ENCODE data around the gene TMEM19. TPM values are rescaled to one million over a fixed set of nuclear protein-coding genes. Genes with fewer than 3 reads are reported as not detected.

TMEM19 gene
- total RNA-seq, 6 donors from 2014 or later: 9.4 to 35.4 (median 20.5) TPM

DNA sequence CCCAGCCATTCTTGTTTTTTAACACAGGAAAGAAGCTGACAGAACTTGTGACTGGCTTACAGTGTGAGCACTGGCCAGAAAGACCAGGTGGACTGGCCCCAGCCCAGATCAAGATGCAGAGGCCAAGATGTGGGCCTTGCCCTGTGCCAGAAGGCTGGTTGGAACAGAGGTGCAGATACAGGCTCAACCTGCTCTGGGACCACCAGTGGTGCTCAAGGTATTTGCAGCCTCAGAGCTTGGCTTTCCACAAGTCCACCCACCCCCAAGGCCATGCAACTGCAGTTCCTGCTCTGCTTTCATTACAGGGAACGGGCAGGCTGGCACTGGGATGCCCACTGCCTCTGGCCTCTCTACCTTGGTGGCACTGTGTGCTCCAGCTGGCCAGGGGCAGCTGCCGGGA, 45.6 kb upstream of the TMEM19 start:
- no peak overlapping the region for H3K27ac ChIP-seq
- no peaks in the 10 kb centered on the region for H3K4me1 ChIP-seq
- H3K4me3 ChIP-seq: no peak overlapping the region
- no peak for DNase-seq
- H3K27me3 ChIP-seq: no peaks in the 10 kb centered on the region
- H3K36me3 ChIP-seq: peaks cover 9 to 87% (median 62%) of the 10 kb centered on the region in 4 donors
- no peaks in the 10 kb centered on the region for H3K9me3 ChIP-seq
- no peak for ATAC-seq (ENCODE audit: low FRiP score in 2 of 2)
- TF ChIP-seq POLR2A (IDR thresholded peaks at IDR 0.05): no peak
- no peak for TF ChIP-seq EP300 (IDR thresholded peaks at IDR 0.05)
- TF ChIP-seq CTCF (IDR thresholded peaks at IDR 0.05): no peak
- no peak for TF ChIP-seq POLR2AphosphoS5 (IDR thresholded peaks at IDR 0.05)
- 100% methylated on average over 2 of the region's 2 CpGs for WGBS, 2 donors

- DNase-seq (no peak), ATAC-seq (ENCODE audit: low FRiP score in 2 of 2) (no peak)
- H3K4me3 ChIP-seq: no peak overlapping the region
- WGBS, 2 donors: 75 to 89% methylated on average over 2 of the region's 2 CpGs
- H3K4me1 ChIP-seq: no peaks in the 10 kb centered on the region
- no peaks in the 10 kb centered on the region for H3K9me3 ChIP-seq
- H3K36me3 ChIP-seq: peaks cover 3 to 87% (median 52%) of the 10 kb centered on the region in 4 donors
- no peak overlapping the region for H3K27ac ChIP-seq
- no peaks in the 10 kb centered on the region for H3K27me3 ChIP-seq
- TF ChIP-seq CTCF (IDR thresholded peaks at IDR 0.05): no peak
- no peak for TF ChIP-seq EP300 (IDR thresholded peaks at IDR 0.05)
- no peak for TF ChIP-seq POLR2AphosphoS5 (IDR thresholded peaks at IDR 0.05)
- no peak for TF ChIP-seq POLR2A (IDR thresholded peaks at IDR 0.05)
These were observed 44.5 kb upstream of the TMEM19 start for GRCh38 chr12:71641390-71641789.

DNA sequence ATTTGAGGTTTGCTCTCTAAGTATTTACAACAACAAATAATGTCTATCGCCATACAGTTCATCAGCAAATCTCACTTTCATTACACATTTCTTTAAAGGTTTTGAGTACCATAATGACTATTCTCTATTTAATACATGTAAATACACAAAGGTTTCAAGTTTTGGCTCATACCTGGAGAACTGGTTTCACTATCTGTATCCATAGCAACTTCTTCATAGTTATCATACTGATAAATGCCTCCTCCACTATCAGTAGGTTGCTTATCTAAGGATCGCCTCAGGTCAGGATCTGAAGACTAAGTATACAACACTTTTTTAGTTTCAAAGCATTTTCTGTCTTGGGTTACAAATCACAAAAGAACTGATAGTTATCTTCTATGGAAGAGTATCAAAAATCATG, 43.6 kb upstream of the TMEM19 start:
- H3K36me3 ChIP-seq: peaks cover 3 to 91% (median 49%) of the 10 kb centered on the region in 4 donors
- H3K4me3 ChIP-seq: no peak overlapping the region
- no peak for TF ChIP-seq POLR2A (IDR thresholded peaks at IDR 0.05)
- no peak for TF ChIP-seq CTCF (IDR thresholded peaks at IDR 0.05)
- no peak for TF ChIP-seq EP300 (IDR thresholded peaks at IDR 0.05)
- no peak for TF ChIP-seq POLR2AphosphoS5 (IDR thresholded peaks at IDR 0.05)
- DNase-seq: no peak
- 88 to 90% methylated on average over 2 of the region's 2 CpGs for WGBS, 2 donors
- no peaks in the 10 kb centered on the region for H3K27me3 ChIP-seq
- no peaks in the 10 kb centered on the region for H3K9me3 ChIP-seq
- H3K4me1 ChIP-seq: no peaks in the 10 kb centered on the region
- ATAC-seq (ENCODE audit: low FRiP score in 2 of 2): no peak
- no peak overlapping the region for H3K27ac ChIP-seq

- WGBS, 2 donors: 64 to 75% methylated on average over 3 of the region's 3 CpGs
- ATAC-seq (ENCODE audit: low FRiP score in 2 of 2) (peak in 1 of 2 donors; percentile 62), DNase-seq (no peak)
- no peaks in the 10 kb centered on the region for H3K27me3 ChIP-seq
- peaks cover 0 to 6% (median 4%) of the 10 kb centered on the region in 4 donors for H3K4me1 ChIP-seq
- no peak for TF ChIP-seq POLR2A (IDR thresholded peaks at IDR 0.05)
- no peak for TF ChIP-seq EP300 (IDR thresholded peaks at IDR 0.05)
- no peak for TF ChIP-seq CTCF (IDR thresholded peaks at IDR 0.05)
- TF ChIP-seq POLR2AphosphoS5 (IDR thresholded peaks at IDR 0.05): no peak
- H3K4me3 ChIP-seq: no peak overlapping the region
- peak overlapping the region in 2 of 4 donors; percentile 1 to 27 for H3K27ac ChIP-seq
- no peaks in the 10 kb centered on the region for H3K9me3 ChIP-seq
- H3K36me3 ChIP-seq: peaks cover 3 to 94% (median 36%) of the 10 kb centered on the region in 4 donors
These were observed 40.6 kb upstream of the TMEM19 start for GRCh38 chr12:71645268-71645667.

GRCh38 chr12:71646512-71646911, 39.4 kb upstream of the TMEM19 start:
- WGBS, 2 donors: 97 to 99% methylated on average over 3 of the region's 3 CpGs

More at GRCh38 chr12:71646512-71646911, 39.4 kb upstream of the TMEM19 start:
- no peak for DNase-seq
- Histone ChIP-seq H3K27me3 (no peaks in the 10 kb centered on the region), H3K9me3 (no peaks in the 10 kb centered on the region), H3K4me1 (peaks cover 0 to 11% (median 5%) of the 10 kb centered on the region in 4 donors), H3K27ac (no peak overlapping the region), H3K4me3 (no peak overlapping the region), H3K36me3 (peaks cover 0 to 83% (median 28%) of the 10 kb centered on the region in 4 donors)
- no peak for TF ChIP-seq EP300 (IDR thresholded peaks at IDR 0.05)
- no peak for TF ChIP-seq POLR2A (IDR thresholded peaks at IDR 0.05)
- TF ChIP-seq POLR2AphosphoS5 (IDR thresholded peaks at IDR 0.05): no peak
- no peak for TF ChIP-seq CTCF (IDR thresholded peaks at IDR 0.05)
- no peak for ATAC-seq (ENCODE audit: low FRiP score in 2 of 2)
